AG09319 (cell line): Measurements from ENCODE around the gene RORC.
"Not testable (repeated sequence)": the region's sequence is repeated elsewhere in the genome, so short reads cannot be mapped to it uniquely, and the experiment has no call there.

Experiments used
- DNase-seq: peaks from one replicate; pipeline ENCODE4 v3.0.0-alpha.2; 2010; ENCODE audit warnings: low read depth; ENCODE audit errors: extremely low read depth
- TF ChIP-seq, protein P1 (sequence below): IDR thresholded peaks from 2 replicates; pipeline ENCODE4 v1.5.1; 2011; ENCODE audit warnings: low read depth, mild to moderate bottlenecking, inconsistent platforms, low read length, moderate library complexity

The RORC gene

DNA sequence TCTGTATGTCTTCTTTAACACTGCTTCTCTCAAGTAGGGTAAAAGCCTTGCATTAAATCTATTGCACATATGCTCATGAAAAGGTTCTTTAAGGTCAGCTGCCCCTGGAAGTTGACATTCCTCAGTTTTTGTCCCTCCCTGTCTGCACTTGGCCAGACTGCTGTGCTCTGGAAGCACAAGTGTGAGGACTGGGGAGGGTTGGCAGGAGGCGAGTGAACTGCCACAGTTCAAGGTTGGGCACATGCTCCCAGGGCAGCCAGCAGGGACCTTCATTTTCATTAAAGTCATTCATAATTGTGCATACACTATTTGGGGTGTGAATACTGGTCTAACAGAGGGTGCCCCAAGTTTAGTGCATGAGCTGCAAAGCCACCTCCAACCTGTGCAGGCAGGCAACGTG lies 32.8 kb upstream of the RORC start:
- TF ChIP-seq, protein P1, sequence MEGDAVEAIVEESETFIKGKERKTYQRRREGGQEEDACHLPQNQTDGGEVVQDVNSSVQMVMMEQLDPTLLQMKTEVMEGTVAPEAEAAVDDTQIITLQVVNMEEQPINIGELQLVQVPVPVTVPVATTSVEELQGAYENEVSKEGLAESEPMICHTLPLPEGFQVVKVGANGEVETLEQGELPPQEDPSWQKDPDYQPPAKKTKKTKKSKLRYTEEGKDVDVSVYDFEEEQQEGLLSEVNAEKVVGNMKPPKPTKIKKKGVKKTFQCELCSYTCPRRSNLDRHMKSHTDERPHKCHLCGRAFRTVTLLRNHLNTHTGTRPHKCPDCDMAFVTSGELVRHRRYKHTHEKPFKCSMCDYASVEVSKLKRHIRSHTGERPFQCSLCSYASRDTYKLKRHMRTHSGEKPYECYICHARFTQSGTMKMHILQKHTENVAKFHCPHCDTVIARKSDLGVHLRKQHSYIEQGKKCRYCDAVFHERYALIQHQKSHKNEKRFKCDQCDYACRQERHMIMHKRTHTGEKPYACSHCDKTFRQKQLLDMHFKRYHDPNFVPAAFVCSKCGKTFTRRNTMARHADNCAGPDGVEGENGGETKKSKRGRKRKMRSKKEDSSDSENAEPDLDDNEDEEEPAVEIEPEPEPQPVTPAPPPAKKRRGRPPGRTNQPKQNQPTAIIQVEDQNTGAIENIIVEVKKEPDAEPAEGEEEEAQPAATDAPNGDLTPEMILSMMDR = no peak

DNA sequence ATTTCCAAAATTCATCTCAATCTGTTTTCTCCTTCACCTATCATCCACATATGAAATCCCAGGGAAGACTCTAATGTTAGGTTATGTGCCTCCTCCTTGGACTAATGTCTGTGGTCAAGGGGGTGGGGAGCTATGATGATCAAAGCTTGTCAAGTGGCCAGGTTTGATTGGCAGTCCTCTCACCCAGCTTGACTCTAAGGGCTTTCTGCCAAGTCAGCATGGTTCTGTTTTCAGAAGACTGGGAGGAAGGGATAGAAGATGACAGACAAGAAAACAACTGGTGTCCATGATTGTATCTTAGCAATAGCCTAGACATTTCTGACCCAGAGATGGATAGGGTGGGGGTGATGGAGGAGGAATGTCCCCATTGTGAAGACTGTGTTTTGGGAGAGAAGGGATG lies 31.0 kb upstream of the RORC start:
- TF ChIP-seq, protein P1 = no peak

More for the DNA sequence above, 32.8 kb upstream of the RORC start:
- no peak for DNase-seq

GRCh38 chr1:151860504-151861187 lies 29.0 kb upstream of the RORC start:
- DNase-seq = no peak
- TF ChIP-seq, protein P1 = no peak

More for the DNA sequence above, 31.0 kb upstream of the RORC start:
- DNase-seq = no peak

DNA sequence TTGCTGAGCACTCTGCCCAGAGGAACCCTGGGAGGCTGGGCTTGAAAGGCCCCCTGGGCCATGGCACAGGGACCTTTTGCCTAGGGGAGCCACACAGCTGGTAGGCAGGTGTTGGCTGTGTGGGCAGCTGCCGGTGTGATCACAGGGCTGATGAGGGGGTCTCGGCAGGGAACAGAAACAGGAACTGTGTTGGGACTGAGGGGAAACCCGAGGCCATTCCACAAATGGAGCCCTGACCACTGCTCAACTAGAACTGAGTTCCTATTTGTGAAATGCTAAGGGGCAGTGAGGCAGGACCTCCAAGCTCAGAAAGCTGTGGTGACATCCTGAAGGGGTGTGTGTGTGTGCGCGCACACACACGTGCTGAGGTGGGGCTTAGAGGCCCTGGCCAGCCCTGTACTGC lies 28.3 kb upstream of the RORC start:
- TF ChIP-seq, protein P1 = no peak
- no peak for DNase-seq

DNA sequence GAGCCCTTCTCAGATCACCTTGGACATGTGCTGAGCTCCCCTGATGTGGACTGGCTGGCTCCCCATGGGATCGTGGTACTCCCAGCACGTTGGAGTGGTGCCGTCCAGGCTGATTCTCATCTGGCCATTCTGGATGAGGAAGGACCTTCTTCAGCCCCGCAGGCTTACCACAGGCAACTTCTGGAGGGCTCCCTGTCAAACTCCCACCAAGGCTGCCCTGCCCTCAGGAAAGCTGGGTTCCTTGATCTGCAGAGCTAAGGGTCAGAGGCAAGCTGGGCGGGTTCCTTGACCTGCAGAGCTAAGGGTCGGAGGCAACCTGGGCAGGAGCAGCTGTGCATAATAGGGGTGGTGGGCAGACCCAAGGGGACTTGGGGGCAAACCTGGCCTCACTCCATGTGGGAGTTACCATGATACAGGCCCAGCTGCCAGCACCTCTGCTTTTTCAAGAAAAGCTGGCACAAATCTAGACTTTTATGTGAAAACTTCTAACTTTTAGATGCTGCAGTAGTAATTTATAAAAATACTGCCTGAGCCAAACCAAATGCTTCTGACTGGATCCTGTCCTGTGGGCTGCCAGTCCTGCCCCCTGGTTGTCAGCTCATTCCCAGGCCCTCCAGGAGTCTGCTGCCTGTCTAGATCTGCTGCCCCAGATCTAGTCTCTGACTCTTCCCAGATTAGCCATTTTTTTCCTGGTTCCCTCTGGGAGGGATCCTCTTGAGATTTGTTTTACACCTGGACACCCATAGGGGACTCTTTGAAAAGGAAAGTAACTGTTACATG lies 27.5 kb upstream of the RORC start:
- TF ChIP-seq, protein P1 = no peak
- no peak for DNase-seq

- TF ChIP-seq, protein P1 = no peak
- no peak for DNase-seq
Measured at GRCh38 chr1:151858030-151858746, 26.6 kb upstream of the RORC start.

GRCh38 chr1:151855933-151856332 lies 24.3 kb upstream of the RORC start:
- DNase-seq = no peak
- TF ChIP-seq, protein P1 = no peak

DNA sequence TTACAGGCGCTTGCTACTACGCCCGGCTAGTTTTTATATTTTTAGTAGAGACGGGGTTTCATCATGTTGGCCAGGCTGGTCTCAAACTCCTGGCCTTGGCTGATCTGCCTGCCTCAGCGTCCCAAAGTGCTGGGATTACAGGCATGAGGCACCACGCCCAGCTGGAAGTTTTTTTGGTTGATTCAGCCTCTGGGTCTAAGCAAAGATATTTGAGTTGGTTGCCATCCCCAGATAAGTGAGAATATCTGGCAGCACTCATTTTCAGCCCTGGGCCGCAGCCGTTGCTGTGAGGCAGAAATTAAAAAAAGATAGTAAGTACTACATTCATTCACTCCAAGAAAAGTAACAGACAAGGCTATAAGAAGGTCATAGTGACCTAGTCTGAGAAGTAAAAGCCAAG lies 23.9 kb upstream of the RORC start:
- not testable (repeated sequence) for DNase-seq
